Measurements from ENCODE around the gene ANKFN1.

ANKFN1 gene

DNA sequence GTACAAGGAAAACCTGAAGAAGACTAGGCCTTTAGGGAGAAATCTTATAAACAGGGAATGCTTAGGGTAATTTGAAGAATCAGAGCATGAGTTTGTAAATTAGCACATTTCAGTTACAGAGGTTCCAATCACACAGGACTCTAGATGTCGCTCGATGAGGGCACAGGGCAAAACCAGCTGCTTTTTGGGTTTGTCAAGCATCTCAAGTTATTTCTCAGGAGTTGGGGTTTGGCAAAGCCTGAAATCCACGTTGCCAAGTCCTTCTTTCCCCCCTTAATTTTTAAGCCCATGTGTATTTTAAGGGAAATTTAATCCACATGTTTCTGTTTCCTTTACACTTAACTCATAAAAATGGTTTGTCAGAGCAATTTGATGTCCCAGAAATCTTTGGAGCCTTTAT is 146.9 kb downstream of the ANKFN1 start:
- H3K27me3 ChIP-seq (ENCODE audit: control insufficient read depth, insufficient read depth, low read length, poor library complexity, severe bottlenecking), result no peaks in the 10 kb centered on the region
- no peak overlapping the region for H3K27ac ChIP-seq (ENCODE audit: insufficient read depth, low read depth, low read length, poor library complexity, severe bottlenecking)
- 91 to 100% methylated on average over 3 of the region's 3 CpGs for WGBS, 2 experiments
- no peaks in the 10 kb centered on the region for H3K4me1 ChIP-seq (ENCODE audit: control insufficient read depth, insufficient read depth, low read length)
- H3K36me3 ChIP-seq (ENCODE audit: control insufficient read depth, insufficient read depth, low read length), result no peaks in the 10 kb centered on the region
- no peak overlapping the region for H3K4me3 ChIP-seq (ENCODE audit: insufficient read depth, low read depth, low read length)
- H3K9me3 ChIP-seq (ENCODE audit: control insufficient read depth, low read length), result no peaks in the 10 kb centered on the region

- Histone ChIP-seq H3K4me1 (ENCODE audit: control insufficient read depth, insufficient read depth, low read length) (no peaks in the 10 kb centered on the region), H3K36me3 (ENCODE audit: control insufficient read depth, insufficient read depth, low read length) (no peaks in the 10 kb centered on the region), H3K27me3 (ENCODE audit: control insufficient read depth, insufficient read depth, low read length, poor library complexity, severe bottlenecking) (no peaks in the 10 kb centered on the region), H3K27ac (ENCODE audit: insufficient read depth, low read depth, low read length, poor library complexity, severe bottlenecking) (no peak overlapping the region), H3K9me3 (ENCODE audit: control insufficient read depth, low read length) (no peaks in the 10 kb centered on the region), H3K4me3 (ENCODE audit: insufficient read depth, low read depth, low read length) (no peak overlapping the region)
- WGBS, 2 experiments, result 88% methylated on average over 1 of the region's 1 CpG; no CpG with 5 or more reads in 1 of the 2 experiments
These were observed 151.7 kb downstream of the ANKFN1 start for GRCh38 chr17:56305007-56305406.

DNA sequence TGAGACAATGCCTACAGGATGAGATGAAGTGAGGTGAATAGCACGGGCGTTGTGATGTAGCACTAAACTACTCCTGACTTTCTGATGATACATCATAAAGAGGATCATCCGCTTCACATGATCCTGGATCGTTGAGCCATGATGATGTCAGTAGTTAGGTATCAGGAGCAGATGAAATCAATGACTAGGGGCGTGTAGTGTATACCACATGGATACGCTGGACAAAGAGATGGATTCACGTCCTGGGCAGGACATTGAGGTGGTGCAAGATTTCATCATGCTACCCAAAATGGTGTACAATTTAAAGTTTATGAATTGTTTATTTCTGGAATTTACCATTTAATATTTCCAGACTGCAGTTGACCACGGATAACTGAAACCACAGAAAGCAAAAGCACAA is 156.6 kb downstream of the ANKFN1 start:
- Histone ChIP-seq H3K27ac (ENCODE audit: insufficient read depth, low read depth, low read length, poor library complexity, severe bottlenecking) (no peak overlapping the region), H3K4me1 (ENCODE audit: control insufficient read depth, insufficient read depth, low read length) (no peaks in the 10 kb centered on the region), H3K4me3 (ENCODE audit: insufficient read depth, low read depth, low read length) (no peak overlapping the region), H3K27me3 (ENCODE audit: control insufficient read depth, insufficient read depth, low read length, poor library complexity, severe bottlenecking) (no peaks in the 10 kb centered on the region), H3K36me3 (ENCODE audit: control insufficient read depth, insufficient read depth, low read length) (no peaks in the 10 kb centered on the region), H3K9me3 (ENCODE audit: control insufficient read depth, low read length) (no peaks in the 10 kb centered on the region)
- WGBS, 2 experiments, result 91 to 95% methylated on average over 8 of the region's 8 CpGs

- Histone ChIP-seq H3K36me3 (ENCODE audit: control insufficient read depth, insufficient read depth, low read length) (no peaks in the 10 kb centered on the region), H3K27ac (ENCODE audit: insufficient read depth, low read depth, low read length, poor library complexity, severe bottlenecking) (no peak overlapping the region), H3K4me3 (ENCODE audit: insufficient read depth, low read depth, low read length) (no peak overlapping the region), H3K9me3 (ENCODE audit: control insufficient read depth, low read length) (no peaks in the 10 kb centered on the region), H3K27me3 (ENCODE audit: control insufficient read depth, insufficient read depth, low read length, poor library complexity, severe bottlenecking) (no peaks in the 10 kb centered on the region), H3K4me1 (ENCODE audit: control insufficient read depth, insufficient read depth, low read length) (no peaks in the 10 kb centered on the region)
- 91% methylated on average over 3 of the region's 5 CpGs for WGBS, 2 experiments
These were observed 157.5 kb downstream of the ANKFN1 start for GRCh38 chr17:56310782-56311181.

DNA sequence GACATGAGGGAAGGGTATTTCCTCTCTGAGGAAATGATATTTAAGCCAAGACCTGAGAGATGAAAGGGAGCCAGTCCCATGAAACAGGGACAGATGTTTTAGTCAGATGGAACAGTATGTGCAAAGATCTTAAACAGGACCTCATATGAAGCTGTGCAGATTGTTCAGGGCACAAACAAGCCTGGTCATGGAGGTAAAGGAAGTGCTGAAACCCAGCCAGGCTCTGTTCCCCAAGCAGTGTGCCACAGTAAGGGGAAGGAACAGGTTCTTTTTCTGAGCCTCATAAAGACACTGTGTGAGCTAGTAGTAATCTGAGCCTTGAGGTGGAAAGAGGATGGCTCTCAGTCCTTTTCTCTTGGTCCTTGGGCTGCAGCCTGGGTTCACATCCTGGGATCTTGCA is 159.9 kb downstream of the ANKFN1 start:
- no peak overlapping the region for H3K4me3 ChIP-seq (ENCODE audit: insufficient read depth, low read depth, low read length)
- no peaks in the 10 kb centered on the region for H3K9me3 ChIP-seq (ENCODE audit: control insufficient read depth, low read length)
- H3K27me3 ChIP-seq (ENCODE audit: control insufficient read depth, insufficient read depth, low read length, poor library complexity, severe bottlenecking), result no peaks in the 10 kb centered on the region

GRCh38 chr17:56314026-56314425 is 160.8 kb downstream of the ANKFN1 start:
- WGBS, 2 experiments, result 92% methylated on average over 1 of the region's 3 CpGs; no CpG with 5 or more reads in 1 of the 2 experiments
- no peaks in the 10 kb centered on the region for H3K27me3 ChIP-seq (ENCODE audit: control insufficient read depth, insufficient read depth, low read length, poor library complexity, severe bottlenecking)
- H3K4me3 ChIP-seq (ENCODE audit: insufficient read depth, low read depth, low read length), result no peak overlapping the region
- H3K4me1 ChIP-seq (ENCODE audit: control insufficient read depth, insufficient read depth, low read length), result no peaks in the 10 kb centered on the region
- H3K27ac ChIP-seq (ENCODE audit: insufficient read depth, low read depth, low read length, poor library complexity, severe bottlenecking), result no peak overlapping the region
- H3K36me3 ChIP-seq (ENCODE audit: control insufficient read depth, insufficient read depth, low read length), result no peaks in the 10 kb centered on the region
- H3K9me3 ChIP-seq (ENCODE audit: control insufficient read depth, low read length), result no peaks in the 10 kb centered on the region

More for the DNA sequence above, 159.9 kb downstream of the ANKFN1 start:
- Histone ChIP-seq H3K27ac (ENCODE audit: insufficient read depth, low read depth, low read length, poor library complexity, severe bottlenecking) (no peak overlapping the region), H3K4me1 (ENCODE audit: control insufficient read depth, insufficient read depth, low read length) (no peaks in the 10 kb centered on the region), H3K36me3 (ENCODE audit: control insufficient read depth, insufficient read depth, low read length) (no peaks in the 10 kb centered on the region)

DNA sequence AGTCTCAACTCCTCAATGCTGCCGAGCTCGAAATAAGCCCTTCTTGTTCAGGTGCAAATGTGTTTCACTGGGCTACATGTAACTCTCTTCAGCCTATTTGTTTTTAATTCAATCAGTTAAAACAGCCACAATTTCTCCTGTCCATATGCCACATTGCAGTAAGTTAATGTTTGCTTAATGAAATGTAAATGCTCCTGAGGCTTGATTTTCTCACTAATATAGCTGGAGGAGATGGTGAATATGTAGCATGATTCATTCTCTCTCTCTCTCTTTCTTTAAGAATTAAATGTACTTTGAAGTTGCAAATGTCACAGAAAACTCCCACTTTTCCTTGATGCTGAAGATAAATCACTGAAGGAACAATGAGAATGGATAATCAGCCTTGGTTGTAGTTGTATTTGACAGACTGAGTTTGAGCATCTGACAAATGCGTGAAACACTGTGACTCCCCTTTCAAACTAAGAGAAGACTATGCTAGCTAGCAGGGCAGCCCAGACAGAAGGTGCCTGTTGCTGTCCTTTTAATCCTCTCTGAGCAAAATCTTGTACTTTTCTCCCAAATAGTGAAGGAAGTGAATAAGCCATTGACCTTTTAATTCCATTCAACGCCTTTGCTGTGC is 161.8 kb downstream of the ANKFN1 start:
- Histone ChIP-seq H3K9me3 (ENCODE audit: control insufficient read depth, low read length) (no peaks in the 10 kb centered on the region), H3K4me1 (ENCODE audit: control insufficient read depth, insufficient read depth, low read length) (peaks cover 4% of the 10 kb centered on the region), H3K36me3 (ENCODE audit: control insufficient read depth, insufficient read depth, low read length) (no peaks in the 10 kb centered on the region), H3K27me3 (ENCODE audit: control insufficient read depth, insufficient read depth, low read length, poor library complexity, severe bottlenecking) (no peaks in the 10 kb centered on the region), H3K4me3 (ENCODE audit: insufficient read depth, low read depth, low read length) (no peak overlapping the region), H3K27ac (ENCODE audit: insufficient read depth, low read depth, low read length, poor library complexity, severe bottlenecking) (no peak overlapping the region)
- WGBS, 2 experiments, result 76 to 80% methylated on average over 4 of the region's 4 CpGs

DNA sequence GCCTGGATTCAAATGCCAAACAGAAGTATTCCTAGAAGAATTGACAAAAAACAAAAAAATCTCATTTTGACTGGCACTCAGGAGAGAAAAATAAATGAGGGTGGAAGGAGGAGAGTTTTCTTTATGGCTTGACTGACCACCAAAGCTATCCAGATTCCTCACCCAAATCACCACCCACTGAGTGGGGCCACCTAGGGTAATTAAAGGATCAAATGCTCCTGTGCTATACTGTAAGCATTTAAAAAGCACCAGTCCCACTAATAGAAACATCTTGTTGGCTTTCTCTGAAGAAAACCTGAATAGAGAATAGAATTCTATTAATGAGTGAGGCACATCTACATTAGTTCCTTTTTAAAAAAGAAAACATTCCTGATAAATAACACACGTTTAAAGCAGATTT is 163.3 kb downstream of the ANKFN1 start:
- Histone ChIP-seq H3K27ac (ENCODE audit: insufficient read depth, low read depth, low read length, poor library complexity, severe bottlenecking) (no peak overlapping the region), H3K4me1 (ENCODE audit: control insufficient read depth, insufficient read depth, low read length) (peaks cover 17% of the 10 kb centered on the region), H3K9me3 (ENCODE audit: control insufficient read depth, low read length) (no peaks in the 10 kb centered on the region), H3K36me3 (ENCODE audit: control insufficient read depth, insufficient read depth, low read length) (no peaks in the 10 kb centered on the region), H3K4me3 (ENCODE audit: insufficient read depth, low read depth, low read length) (no peak overlapping the region), H3K27me3 (ENCODE audit: control insufficient read depth, insufficient read depth, low read length, poor library complexity, severe bottlenecking) (no peaks in the 10 kb centered on the region)
- WGBS, 2 experiments, result 82 to 88% methylated on average over 1 of the region's 1 CpG

- Histone ChIP-seq H3K9me3 (ENCODE audit: control insufficient read depth, low read length) (no peaks in the 10 kb centered on the region), H3K27me3 (ENCODE audit: control insufficient read depth, insufficient read depth, low read length, poor library complexity, severe bottlenecking) (no peaks in the 10 kb centered on the region), H3K36me3 (ENCODE audit: control insufficient read depth, insufficient read depth, low read length) (no peaks in the 10 kb centered on the region), H3K4me1 (ENCODE audit: control insufficient read depth, insufficient read depth, low read length) (peaks cover 20% of the 10 kb centered on the region), H3K4me3 (ENCODE audit: insufficient read depth, low read depth, low read length) (no peak overlapping the region), H3K27ac (ENCODE audit: insufficient read depth, low read depth, low read length, poor library complexity, severe bottlenecking) (peak overlapping the region; percentile 12)
- 91 to 93% methylated on average over 3 to 4 of the region's 4 CpGs for WGBS, 2 experiments
These were observed 164.3 kb downstream of the ANKFN1 start for GRCh38 chr17:56317351-56318208.

DNA sequence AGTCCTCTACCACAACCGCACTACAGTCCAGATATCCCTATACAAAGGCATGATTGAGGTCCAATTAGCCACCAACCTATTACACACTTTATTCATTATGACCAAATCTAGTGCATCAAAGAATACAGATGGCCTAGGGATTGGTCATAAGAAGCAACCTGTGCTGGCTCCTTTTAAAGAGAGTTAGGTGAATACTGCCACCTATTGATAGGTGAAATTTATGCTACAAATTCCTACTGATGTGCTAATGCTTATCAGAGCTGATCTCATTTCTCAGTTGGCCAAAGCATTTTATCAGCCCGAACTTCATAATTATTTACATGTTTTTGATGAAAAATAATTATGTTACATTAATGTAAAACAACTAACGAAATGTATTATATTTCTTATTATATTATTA is 166.3 kb downstream of the ANKFN1 start:
- no peaks in the 10 kb centered on the region for H3K9me3 ChIP-seq (ENCODE audit: control insufficient read depth, low read length)
- no peaks in the 10 kb centered on the region for H3K27me3 ChIP-seq (ENCODE audit: control insufficient read depth, insufficient read depth, low read length, poor library complexity, severe bottlenecking)
- no peak overlapping the region for H3K4me3 ChIP-seq (ENCODE audit: insufficient read depth, low read depth, low read length)
- H3K27ac ChIP-seq (ENCODE audit: insufficient read depth, low read depth, low read length, poor library complexity, severe bottlenecking), result no peak overlapping the region
- no peaks in the 10 kb centered on the region for H3K36me3 ChIP-seq (ENCODE audit: control insufficient read depth, insufficient read depth, low read length)
- 84 to 100% methylated on average over 1 of the region's 3 CpGs for WGBS, 2 experiments
- H3K4me1 ChIP-seq (ENCODE audit: control insufficient read depth, insufficient read depth, low read length), result peaks cover 20% of the 10 kb centered on the region

Data from ectodermal cell (in vitro differentiated cells).